ENCODE data around the gene HNRNPF.

HNRNPF gene

DNA sequence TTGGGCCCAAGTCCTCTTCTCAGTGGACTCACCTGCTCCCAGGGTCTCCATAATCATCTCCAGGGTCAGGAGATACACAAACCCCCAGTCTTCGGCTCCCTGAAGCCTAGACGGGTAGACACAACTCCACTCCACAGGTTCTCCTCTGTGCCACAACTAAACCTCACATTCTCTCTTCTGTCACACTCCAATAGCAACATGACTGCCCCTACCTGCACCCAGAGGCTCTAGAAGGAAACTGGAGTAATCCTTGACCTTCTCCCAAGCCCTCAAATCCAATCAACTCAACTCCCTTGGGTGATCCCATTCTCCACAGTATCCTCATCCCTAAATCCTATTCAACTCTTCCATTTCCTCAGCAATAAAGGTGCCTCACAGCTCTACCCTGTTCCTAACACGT is 16.2 kb downstream of the HNRNPF start:
- H3K79me2 ChIP-seq (ENCODE audit: control insufficient read depth, low read length) = peaks cover 96% of the 10 kb centered on the region
- H3K36me3 ChIP-seq (ENCODE audit: control insufficient read depth, low read length) = peaks cover 94% of the 10 kb centered on the region
- peaks cover 30% of the 10 kb centered on the region for H3K4me1 ChIP-seq (ENCODE audit: control insufficient read depth, low read length)
- H3K4me2 ChIP-seq (ENCODE audit: low read length) = no peak overlapping the region
- no peaks in the 10 kb centered on the region for H3K27me3 ChIP-seq (ENCODE audit: control insufficient read depth, low read length)
- H3F3A ChIP-seq (ENCODE audit: control insufficient read depth, insufficient read depth) = peaks cover 69% of the 10 kb centered on the region
- H3K9me3 ChIP-seq (ENCODE audit: control insufficient read depth, insufficient read depth, low read length) = no peaks in the 10 kb centered on the region
- H3K4me3 ChIP-seq (ENCODE audit: low read length) = no peak overlapping the region
- H3K9me2 ChIP-seq (replicated peaks; ENCODE audit: control insufficient read depth, low read length) = no peaks in the 10 kb centered on the region
- TF ChIP-seq, protein P1, sequence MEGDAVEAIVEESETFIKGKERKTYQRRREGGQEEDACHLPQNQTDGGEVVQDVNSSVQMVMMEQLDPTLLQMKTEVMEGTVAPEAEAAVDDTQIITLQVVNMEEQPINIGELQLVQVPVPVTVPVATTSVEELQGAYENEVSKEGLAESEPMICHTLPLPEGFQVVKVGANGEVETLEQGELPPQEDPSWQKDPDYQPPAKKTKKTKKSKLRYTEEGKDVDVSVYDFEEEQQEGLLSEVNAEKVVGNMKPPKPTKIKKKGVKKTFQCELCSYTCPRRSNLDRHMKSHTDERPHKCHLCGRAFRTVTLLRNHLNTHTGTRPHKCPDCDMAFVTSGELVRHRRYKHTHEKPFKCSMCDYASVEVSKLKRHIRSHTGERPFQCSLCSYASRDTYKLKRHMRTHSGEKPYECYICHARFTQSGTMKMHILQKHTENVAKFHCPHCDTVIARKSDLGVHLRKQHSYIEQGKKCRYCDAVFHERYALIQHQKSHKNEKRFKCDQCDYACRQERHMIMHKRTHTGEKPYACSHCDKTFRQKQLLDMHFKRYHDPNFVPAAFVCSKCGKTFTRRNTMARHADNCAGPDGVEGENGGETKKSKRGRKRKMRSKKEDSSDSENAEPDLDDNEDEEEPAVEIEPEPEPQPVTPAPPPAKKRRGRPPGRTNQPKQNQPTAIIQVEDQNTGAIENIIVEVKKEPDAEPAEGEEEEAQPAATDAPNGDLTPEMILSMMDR (IDR thresholded peaks at IDR 0.05; ENCODE audit: low read depth, low read length, poor library complexity, severe bottlenecking) = no peak
- TF ChIP-seq EZH2phosphoT487 (IDR thresholded peaks at IDR 0.05; ENCODE audit: borderline replicate concordance, low read length) = no peak
- no peak overlapping the region for H3K27ac ChIP-seq (ENCODE audit: low read depth, low read length)
- H4K20me1 ChIP-seq (ENCODE audit: control insufficient read depth, insufficient read depth, low read depth, low read length) = peaks cover 54% of the 10 kb centered on the region

DNA sequence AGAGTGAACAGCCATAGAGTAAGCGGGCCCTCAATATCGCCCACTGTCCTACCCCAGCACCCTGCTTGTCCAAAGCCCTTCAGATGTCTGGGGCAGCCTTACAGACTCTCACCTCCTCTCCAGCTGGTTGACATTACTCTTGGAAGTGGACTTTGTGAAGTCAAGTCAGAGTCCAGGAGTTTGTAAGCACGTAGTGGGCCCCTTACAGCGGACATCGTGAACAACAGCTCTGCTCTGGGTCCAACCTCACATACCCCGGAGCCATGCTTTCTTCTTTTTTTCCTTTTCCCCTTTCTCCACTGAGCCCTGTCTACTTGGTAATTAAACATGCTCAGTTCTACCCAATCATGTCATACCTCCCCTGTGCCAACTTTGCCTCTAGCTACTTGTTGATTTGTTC is 17.5 kb downstream of the HNRNPF start:
- H3F3A ChIP-seq (ENCODE audit: control insufficient read depth, insufficient read depth) = peaks cover 77% of the 10 kb centered on the region
- TF ChIP-seq, protein P1 (IDR thresholded peaks at IDR 0.05; ENCODE audit: low read depth, low read length, poor library complexity, severe bottlenecking) = no peak
- no peak for TF ChIP-seq EZH2phosphoT487 (IDR thresholded peaks at IDR 0.05; ENCODE audit: borderline replicate concordance, low read length)

DNA sequence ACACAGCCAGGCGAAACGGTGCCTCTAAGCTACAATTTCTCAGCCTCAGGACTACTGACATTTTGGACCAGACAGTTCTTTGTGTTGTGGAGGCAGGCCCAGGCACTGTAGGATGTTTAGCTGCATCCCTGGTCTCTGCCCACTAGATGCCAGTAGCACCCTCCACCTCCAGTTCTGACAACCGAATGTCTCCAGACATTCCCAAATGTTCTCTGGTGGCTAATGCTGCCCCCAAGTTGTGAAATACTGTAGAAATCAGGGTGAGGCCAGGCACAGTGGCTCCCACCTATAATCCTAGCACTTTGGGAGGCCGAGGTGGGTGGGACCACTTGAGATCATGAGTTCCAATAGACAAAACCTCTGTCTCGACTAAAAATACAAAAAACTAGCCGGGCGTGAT is 18.2 kb downstream of the HNRNPF start:
- H3K9me3 ChIP-seq (ENCODE audit: control insufficient read depth, insufficient read depth, low read length) = no peaks in the 10 kb centered on the region
- no peaks in the 10 kb centered on the region for H3K9me2 ChIP-seq (replicated peaks; ENCODE audit: control insufficient read depth, low read length)
- peaks cover 81% of the 10 kb centered on the region for H3F3A ChIP-seq (ENCODE audit: control insufficient read depth, insufficient read depth)
- H3K4me2 ChIP-seq (ENCODE audit: low read length) = no peak overlapping the region
- no peak overlapping the region for H3K4me3 ChIP-seq (ENCODE audit: low read length)
- H3K27ac ChIP-seq (ENCODE audit: low read depth, low read length) = no peak overlapping the region
- peaks cover 86% of the 10 kb centered on the region for H3K79me2 ChIP-seq (ENCODE audit: control insufficient read depth, low read length)
- H3K4me1 ChIP-seq (ENCODE audit: control insufficient read depth, low read length) = peaks cover 22% of the 10 kb centered on the region
- H4K20me1 ChIP-seq (ENCODE audit: control insufficient read depth, insufficient read depth, low read depth, low read length) = peaks cover 59% of the 10 kb centered on the region
- TF ChIP-seq, protein P1 (IDR thresholded peaks at IDR 0.05; ENCODE audit: low read depth, low read length, poor library complexity, severe bottlenecking) = no peak
- TF ChIP-seq EZH2phosphoT487 (IDR thresholded peaks at IDR 0.05; ENCODE audit: borderline replicate concordance, low read length) = no peak
- H3K36me3 ChIP-seq (ENCODE audit: control insufficient read depth, low read length) = peaks cover 100% of the 10 kb centered on the region
- H3K27me3 ChIP-seq (ENCODE audit: control insufficient read depth, low read length) = no peaks in the 10 kb centered on the region

More for the DNA sequence above, 17.5 kb downstream of the HNRNPF start:
- peaks cover 30% of the 10 kb centered on the region for H3K4me1 ChIP-seq (ENCODE audit: control insufficient read depth, low read length)
- H4K20me1 ChIP-seq (ENCODE audit: control insufficient read depth, insufficient read depth, low read depth, low read length) = peaks cover 65% of the 10 kb centered on the region
- H3K79me2 ChIP-seq (ENCODE audit: control insufficient read depth, low read length) = peaks cover 93% of the 10 kb centered on the region
- no peak overlapping the region for H3K27ac ChIP-seq (ENCODE audit: low read depth, low read length)
- H3K9me2 ChIP-seq (replicated peaks; ENCODE audit: control insufficient read depth, low read length) = no peaks in the 10 kb centered on the region
- H3K36me3 ChIP-seq (ENCODE audit: control insufficient read depth, low read length) = peaks cover 100% of the 10 kb centered on the region
- H3K4me3 ChIP-seq (ENCODE audit: low read length) = no peak overlapping the region
- H3K9me3 ChIP-seq (ENCODE audit: control insufficient read depth, insufficient read depth, low read length) = no peaks in the 10 kb centered on the region
- H3K27me3 ChIP-seq (ENCODE audit: control insufficient read depth, low read length) = no peaks in the 10 kb centered on the region
- H3K4me2 ChIP-seq (ENCODE audit: low read length) = no peak overlapping the region

Data from DOHH2 (cell line).